ENCODE data around the gene WBP1. TPM values are rescaled to one million over a fixed set of nuclear protein-coding genes. Genes with fewer than 3 reads are reported as not detected.

WBP1 gene
- total and polyA plus RNA-seq, 10 of the 15 experiments (the other 5 are each of a cell fraction or from before 2014, with no cell fraction given): 4.2 to 76.8 (median 43.8) TPM

DNA sequence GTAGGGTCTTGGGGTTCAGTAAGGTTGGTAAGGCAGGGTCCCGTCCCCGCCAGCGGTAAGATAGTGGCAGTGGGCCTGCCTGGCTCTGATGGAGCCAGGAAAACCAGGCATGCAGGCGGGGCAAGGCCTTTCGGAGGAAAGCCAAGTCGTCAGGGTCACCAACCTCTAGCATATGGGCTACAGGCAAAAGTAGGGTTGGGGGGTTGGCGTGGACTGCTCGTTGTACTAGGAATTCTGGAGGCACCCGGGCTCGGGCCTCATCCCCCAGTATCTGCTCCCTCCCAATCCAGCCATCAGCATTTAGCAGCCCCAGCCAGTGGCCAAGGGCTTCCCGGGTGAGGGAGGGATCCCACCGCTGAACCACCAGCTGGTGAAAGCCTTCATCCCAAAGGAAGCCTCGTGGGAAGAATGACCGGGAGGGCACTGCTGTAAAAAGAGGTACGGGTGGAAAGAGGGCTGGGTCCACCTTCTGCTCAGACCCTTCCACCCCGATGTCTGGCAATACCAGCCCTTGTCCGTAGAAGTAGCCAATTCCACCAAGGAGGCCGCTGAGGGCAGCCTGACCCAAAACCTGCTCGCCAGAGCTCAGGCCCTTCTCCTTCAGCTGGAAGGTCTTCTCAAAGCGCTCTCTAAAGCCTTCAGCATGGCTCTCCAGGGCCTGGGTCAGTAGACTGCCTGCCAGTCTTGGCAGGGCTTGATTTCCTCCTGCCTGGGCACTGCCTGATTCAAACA is 4.0 kb downstream of the WBP1 start (continued):
- TF ChIP-seq, protein P1, sequence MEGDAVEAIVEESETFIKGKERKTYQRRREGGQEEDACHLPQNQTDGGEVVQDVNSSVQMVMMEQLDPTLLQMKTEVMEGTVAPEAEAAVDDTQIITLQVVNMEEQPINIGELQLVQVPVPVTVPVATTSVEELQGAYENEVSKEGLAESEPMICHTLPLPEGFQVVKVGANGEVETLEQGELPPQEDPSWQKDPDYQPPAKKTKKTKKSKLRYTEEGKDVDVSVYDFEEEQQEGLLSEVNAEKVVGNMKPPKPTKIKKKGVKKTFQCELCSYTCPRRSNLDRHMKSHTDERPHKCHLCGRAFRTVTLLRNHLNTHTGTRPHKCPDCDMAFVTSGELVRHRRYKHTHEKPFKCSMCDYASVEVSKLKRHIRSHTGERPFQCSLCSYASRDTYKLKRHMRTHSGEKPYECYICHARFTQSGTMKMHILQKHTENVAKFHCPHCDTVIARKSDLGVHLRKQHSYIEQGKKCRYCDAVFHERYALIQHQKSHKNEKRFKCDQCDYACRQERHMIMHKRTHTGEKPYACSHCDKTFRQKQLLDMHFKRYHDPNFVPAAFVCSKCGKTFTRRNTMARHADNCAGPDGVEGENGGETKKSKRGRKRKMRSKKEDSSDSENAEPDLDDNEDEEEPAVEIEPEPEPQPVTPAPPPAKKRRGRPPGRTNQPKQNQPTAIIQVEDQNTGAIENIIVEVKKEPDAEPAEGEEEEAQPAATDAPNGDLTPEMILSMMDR (IDR thresholded peaks at IDR 0.05 in 2 of 3, conservative IDR thresholded peaks at IDR 0.05 in 1 of 3; ENCODE audit: control insufficient read depth in 2 of 3, extremely low read depth in 1 of 3, insufficient read depth in 1 of 3, low read depth in 3 of 3, low read length in 3 of 3): no peak

DNA sequence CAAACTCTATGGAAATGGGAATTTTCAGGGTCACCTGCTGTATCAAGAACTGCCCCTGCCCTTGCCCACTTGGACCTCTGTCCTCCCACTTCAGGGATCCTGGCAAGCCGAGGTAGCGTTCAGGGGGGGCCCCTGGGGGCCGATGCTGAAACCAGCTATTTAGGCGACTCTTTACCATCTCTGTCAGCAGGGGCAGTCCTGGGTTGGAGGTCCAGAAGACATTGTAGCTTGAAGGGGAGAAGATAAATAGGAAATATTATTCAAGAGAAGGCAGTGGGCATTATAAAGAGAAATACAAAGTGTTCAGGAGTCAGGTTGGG is 4.5 kb downstream of the WBP1 start:
- intact Hi-C loops (cut with micrococcal nuclease; ENCODE audit: unreplicated experiment) (no loop called here), in situ Hi-C loops (cut with MboI) (no loop called here)
- Histone ChIP-seq H3K4me3 (no peak overlapping the region), H3K4me2 (ENCODE audit: control insufficient read depth, insufficient read depth) (no peak overlapping the region), H3K9me3 (replicated peaks; ENCODE audit: control insufficient read depth, insufficient read depth, low read length) (no peaks in the 10 kb centered on the region), H2AFZ (ENCODE audit: control insufficient read depth, low read depth, low read length) (no peak overlapping the region), H3K36me3 (ENCODE audit: control insufficient read depth in 2 of 2, insufficient read depth in 2 of 2, low read length in 1 of 2) (peaks cover 2 to 4% of the 10 kb centered on the region in 2 experiments; a peak in 3 of 4 replicates), H3K27ac (ENCODE audit: control insufficient read depth, insufficient read depth) (no peak overlapping the region), H3K4me1 (ENCODE audit: control insufficient read depth, insufficient read depth, low read length) (peaks cover 7% of the 10 kb centered on the region), H3K79me2 (ENCODE audit: control insufficient read depth, insufficient read depth, low read length) (peaks cover 29% of the 10 kb centered on the region), H3K9ac (ENCODE audit: control insufficient read depth, insufficient read depth, low read length) (no peak overlapping the region), H3K27me3 (replicated peaks in 1 of 2; ENCODE audit: control insufficient read depth in 2 of 2, insufficient read depth in 2 of 2, low read length in 1 of 2) (no peaks in the 10 kb centered on the region), H4K20me1 (ENCODE audit: control insufficient read depth, insufficient read depth) (no peaks in the 10 kb centered on the region)
- no TSS peak for BruUV-seq (replicated peaks)
- RAD21 ChIA-PET (ENCODE audit: unreplicated experiment): no interaction called here
- FAIRE-seq: no peak
- SMC1A ChIA-PET (ENCODE audit: uncharacterized antibody, unreplicated experiment): no interaction called here
- CTCF ChIA-PET: interaction anchor here (1.0 kb wide), 1 partner anchor 69 kb away, joined by 3 read pairs; no protein-coding TSS in a partner anchor
- DNase-seq (ENCODE audit: low read depth, low spot score): no peak
- ATAC-seq: no peak
- 16% methylated on average over 4 of the region's 4 CpGs for WGBS (ENCODE audit: insufficient coverage, insufficient replicate concordance, low lambda C conversion rate, missing lambda C conversion rate)
- POLR2A ChIA-PET: interaction anchor here (1.0 kb wide), 1 partner anchor 10 kb away, joined by 3 read pairs; the partner anchor contains the start of gene MRPL53
- TF ChIP-seq RAD51 (IDR thresholded peaks at IDR 0.05) (no peak), MEF2B (IDR thresholded peaks at IDR 0.05; ENCODE audit: partially characterized antibody, poor library complexity, severe bottlenecking) (no peak), HDGF (IDR thresholded peaks at IDR 0.05) (no peak), KLF5 (IDR thresholded peaks at IDR 0.05; ENCODE audit: partially characterized antibody) (no peak), CHD2 (IDR thresholded peaks at IDR 0.05; ENCODE audit: borderline replicate concordance, low read depth, low read length) (no peak), NR2C2 (IDR thresholded peaks at IDR 0.05; ENCODE audit: borderline replicate concordance, control insufficient read depth, insufficient read length, low read depth) (no peak), ZNF384 (IDR thresholded peaks at IDR 0.05; ENCODE audit: borderline replicate concordance, low read depth, low read length) (no peak), POLR2A (IDR thresholded peaks at IDR 0.05; ENCODE audit: low read depth, low read length) (no peak), CBFB (IDR thresholded peaks at IDR 0.05; ENCODE audit: low read depth) (no peak), ZSCAN29 (IDR thresholded peaks at IDR 0.05) (no peak), CBX3 (IDR thresholded peaks at IDR 0.05; ENCODE audit: borderline replicate concordance, low read depth) (no peak), SREBF2 (IDR thresholded peaks at IDR 0.05; ENCODE audit: low read length) (no peak), FOXK2 (IDR thresholded peaks at IDR 0.05) (no peak)
- TF ChIP-seq, protein P2, sequence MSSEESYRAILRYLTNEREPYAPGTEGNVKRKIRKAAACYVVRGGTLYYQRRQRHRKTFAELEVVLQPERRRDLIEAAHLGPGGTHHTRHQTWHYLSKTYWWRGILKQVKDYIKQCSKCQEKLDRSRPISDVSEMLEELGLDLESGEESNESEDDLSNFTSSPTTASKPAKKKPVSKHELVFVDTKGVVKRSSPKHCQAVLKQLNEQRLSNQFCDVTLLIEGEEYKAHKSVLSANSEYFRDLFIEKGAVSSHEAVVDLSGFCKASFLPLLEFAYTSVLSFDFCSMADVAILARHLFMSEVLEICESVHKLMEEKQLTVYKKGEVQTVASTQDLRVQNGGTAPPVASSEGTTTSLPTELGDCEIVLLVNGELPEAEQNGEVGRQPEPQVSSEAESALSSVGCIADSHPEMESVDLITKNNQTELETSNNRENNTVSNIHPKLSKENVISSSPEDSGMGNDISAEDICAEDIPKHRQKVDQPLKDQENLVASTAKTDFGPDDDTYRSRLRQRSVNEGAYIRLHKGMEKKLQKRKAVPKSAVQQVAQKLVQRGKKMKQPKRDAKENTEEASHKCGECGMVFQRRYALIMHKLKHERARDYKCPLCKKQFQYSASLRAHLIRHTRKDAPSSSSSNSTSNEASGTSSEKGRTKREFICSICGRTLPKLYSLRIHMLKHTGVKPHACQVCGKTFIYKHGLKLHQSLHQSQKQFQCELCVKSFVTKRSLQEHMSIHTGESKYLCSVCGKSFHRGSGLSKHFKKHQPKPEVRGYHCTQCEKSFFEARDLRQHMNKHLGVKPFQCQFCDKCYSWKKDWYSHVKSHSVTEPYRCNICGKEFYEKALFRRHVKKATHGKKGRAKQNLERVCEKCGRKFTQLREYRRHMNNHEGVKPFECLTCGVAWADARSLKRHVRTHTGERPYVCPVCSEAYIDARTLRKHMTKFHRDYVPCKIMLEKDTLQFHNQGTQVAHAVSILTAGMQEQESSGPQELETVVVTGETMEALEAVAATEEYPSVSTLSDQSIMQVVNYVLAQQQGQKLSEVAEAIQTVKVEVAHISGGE (CRISPR knock-in tag; IDR thresholded peaks at IDR 0.05): no peak
- TF ChIP-seq, protein P3, sequence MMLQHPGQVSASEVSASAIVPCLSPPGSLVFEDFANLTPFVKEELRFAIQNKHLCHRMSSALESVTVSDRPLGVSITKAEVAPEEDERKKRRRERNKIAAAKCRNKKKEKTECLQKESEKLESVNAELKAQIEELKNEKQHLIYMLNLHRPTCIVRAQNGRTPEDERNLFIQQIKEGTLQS (IDR thresholded peaks at IDR 0.05; ENCODE audit: borderline replicate concordance, extremely low read depth, low read depth, low read length): no peak
